HG03064 (cell line): ENCODE data around the gene NPHP4.

Experiments used
- ATAC-seq: cut with Tn5 transposase; IDR thresholded peaks from one replicate; pipeline ENCODE4 v1.9.1; 2021; ENCODE audit warnings: low read depth; ENCODE audit not compliant: unreplicated experiment

Gene NPHP4

GRCh38 chr1:5992814-5993555, 760 bp upstream of the NPHP4 start:
- ATAC-seq, result no peak

DNA sequence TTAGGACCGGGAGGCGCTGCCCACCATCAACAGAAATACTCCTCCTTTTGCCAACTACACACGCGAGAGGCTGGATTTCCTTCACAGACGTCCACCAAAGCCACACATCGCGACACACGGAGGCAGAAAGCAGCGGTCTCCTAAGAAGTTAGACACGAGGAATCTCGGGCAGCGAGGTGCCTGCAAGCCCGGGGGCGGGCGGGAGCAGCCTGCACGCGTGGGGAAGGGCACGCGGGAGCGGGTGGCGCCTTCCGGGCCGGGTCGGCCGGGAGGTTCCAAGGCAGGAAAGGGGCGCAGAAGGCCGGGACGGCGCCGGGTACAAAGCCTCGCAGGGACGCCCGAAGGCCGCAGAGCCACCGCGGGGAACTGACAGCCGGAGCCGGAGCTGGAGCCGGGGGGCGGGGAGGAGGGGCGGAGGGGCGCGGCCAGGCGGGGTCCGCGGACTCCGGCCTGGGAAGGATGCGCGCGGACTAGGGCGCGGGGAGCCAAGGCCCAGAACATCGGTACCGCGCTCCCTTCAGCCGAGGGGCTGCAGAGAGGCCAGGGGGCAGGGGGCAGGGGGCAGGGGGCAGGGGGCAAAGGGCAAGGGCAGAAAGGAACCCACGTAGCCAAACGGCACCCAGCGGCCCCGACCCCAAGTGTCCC, 722 bp downstream of the NPHP4 start:
- ATAC-seq, result peak; percentile 11

DNA sequence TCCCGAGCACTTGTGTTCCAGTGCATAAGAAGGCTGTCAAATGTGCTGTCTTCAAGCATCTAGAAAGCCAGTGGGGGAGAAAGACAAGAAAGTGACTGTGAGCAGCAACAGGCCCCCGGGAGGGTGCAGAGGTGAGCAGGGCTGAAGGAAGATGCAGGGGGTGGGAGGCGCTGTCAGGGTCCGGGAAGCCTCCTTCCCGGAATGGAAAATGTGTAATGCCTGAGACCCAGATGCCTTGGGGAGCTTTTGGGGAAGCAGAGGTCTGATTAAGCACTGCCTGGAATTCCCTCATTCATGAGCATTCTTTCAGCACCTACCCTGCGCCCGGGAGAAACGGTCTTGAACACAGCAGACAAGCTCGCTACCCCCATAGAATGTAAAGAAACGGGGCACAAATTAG, 1.3 kb downstream of the NPHP4 start:
- ATAC-seq, result no peak

DNA sequence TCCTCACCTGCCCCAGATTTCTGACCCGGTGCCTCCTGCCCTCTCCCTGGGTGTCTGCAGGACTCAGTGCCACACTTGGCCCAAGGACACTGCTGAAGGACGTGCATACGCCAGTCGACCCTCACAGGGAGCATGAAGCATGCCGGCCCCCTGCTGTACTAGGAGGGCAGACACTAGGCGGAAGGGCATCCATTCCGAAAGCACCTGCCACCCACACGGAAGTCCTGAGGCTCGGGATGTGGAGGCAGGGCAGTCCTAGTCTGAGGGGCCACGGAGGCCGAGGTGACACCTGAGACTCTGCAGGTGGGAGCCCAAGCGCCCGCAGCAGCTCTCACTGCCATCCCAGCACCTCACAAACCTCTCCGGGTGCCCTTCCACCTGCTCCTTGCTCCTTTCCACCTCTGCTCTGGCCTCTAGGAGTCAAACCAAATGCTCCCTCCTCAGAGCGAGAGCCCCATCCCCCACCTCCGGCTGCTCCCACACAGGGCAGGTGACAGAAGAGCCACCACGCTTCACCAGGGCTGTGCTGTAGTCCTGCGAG, 2.4 kb downstream of the NPHP4 start:
- no peak for ATAC-seq

DNA sequence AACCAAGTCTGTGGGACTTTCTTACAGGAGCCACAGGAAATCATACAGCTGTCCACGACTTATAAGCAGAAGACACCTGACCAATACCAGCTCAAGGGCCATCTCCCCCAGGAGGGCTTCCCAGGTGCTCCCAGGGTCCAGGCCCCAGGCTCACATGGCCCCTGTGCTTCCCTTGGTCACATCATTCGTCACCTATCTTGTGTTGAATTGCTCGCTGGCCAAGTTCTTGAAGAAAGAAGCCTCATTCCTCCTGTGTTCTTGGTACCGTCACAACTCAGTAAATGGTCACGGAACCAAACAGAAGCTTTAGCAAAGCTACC, 3.0 kb downstream of the NPHP4 start:
- ATAC-seq, result no peak

DNA sequence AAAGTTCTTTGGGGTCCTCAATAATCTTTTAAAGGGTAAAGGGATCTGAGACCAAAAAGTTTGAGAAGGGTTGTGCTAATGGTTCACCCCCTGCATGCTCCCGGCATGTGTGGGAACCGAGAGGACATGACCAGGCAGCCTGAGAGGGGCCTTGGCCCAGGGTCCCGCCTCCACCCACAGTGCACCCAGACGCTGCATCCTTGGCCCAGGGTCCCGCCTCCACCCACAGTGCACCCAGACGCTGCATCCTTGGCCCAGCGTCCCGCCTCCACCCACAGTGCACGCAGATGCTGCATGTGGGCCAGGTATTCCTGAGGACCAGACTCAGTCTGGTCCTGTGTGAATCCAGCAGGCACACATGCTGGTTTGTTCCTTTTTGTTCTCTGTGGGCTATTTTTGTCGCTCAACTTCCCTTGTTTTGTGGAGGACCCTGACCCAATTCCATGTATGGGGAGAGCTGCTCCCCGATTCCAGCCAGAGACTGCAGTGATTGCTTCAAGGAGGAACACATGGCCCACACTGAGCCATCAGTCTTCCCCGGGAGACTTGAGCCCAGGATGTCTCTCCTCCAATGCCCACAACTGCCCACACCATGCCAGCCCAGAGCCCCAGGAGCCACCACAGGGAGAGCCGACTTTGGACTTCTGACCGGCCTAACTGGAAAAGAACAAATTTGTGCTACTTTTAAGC, 3.5 kb downstream of the NPHP4 start:
- no peak for ATAC-seq

GRCh38 chr1:5986018-5986417, 6.2 kb downstream of the NPHP4 start:
- no peak for ATAC-seq

DNA sequence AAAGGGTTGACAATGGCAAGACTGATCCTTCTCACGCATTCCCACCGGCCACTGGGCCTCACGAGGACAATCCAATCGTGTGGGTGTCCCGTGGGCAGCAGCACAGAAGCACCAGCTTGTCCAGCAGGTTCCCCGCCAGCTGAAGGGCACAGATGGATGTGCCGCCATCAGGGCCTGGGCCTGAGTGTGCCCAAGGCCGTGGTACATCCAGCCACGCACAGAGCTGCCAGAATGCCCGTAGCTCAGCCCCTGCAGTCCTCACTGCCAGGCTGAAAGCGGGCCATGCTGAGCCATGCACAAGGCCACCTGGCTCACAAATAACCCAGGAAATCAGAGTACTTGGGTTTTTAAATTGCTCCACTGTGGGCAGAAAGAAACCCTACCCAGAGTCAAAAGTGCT, 7.0 kb downstream of the NPHP4 start:
- no peak for ATAC-seq

- ATAC-seq, result no peak
These were observed 8.7 kb downstream of the NPHP4 start for GRCh38 chr1:5983361-5984103.

GRCh38 chr1:5982868-5983267, 9.4 kb downstream of the NPHP4 start:
- ATAC-seq, result no peak

DNA sequence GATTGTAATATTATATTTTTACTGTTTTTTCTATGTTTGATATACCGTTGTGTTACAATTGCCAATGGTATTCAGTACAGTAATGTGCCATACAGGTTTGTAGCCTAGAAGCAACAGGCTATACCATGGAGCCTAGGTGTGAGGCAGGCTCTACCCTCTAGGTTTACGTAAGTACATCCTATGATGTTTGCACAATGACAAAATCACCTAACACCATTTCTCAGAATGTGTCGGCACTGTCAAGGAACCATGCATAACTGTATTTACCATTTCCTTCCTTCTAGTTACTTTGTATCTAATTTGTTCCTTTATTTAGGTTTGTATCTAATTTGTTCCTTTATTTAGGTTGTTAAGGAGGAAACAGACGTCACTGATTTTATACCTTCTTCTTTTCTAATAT, 9.9 kb downstream of the NPHP4 start:
- no peak for ATAC-seq

GRCh38 chr1:5981009-5981380, 11.2 kb downstream of the NPHP4 start:
- no peak for ATAC-seq

- no peak for ATAC-seq
These were observed 11.8 kb downstream of the NPHP4 start for GRCh38 chr1:5980314-5981008.

GRCh38 chr1:5979536-5980313, 12.5 kb downstream of the NPHP4 start:
- no peak for ATAC-seq

DNA sequence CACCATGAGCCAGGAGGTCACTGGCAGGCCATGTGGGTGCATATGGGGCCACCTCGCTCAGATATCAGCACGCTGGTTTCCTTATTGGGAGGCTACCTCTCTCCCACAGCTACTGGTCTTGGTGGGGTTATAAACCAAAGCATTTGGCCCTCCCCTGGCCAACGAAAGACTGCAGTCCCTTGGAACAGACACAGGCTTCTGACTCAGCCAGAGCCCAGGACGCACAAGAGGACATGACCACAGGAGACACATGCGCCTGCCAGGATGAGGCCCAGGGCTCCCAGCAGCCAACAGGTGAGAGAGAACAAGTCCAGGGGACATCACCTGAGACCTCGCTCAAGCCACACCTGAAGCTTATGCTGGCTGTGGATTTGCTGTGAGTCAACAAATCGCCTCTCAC, 13.8 kb downstream of the NPHP4 start:
- no peak for ATAC-seq

DNA sequence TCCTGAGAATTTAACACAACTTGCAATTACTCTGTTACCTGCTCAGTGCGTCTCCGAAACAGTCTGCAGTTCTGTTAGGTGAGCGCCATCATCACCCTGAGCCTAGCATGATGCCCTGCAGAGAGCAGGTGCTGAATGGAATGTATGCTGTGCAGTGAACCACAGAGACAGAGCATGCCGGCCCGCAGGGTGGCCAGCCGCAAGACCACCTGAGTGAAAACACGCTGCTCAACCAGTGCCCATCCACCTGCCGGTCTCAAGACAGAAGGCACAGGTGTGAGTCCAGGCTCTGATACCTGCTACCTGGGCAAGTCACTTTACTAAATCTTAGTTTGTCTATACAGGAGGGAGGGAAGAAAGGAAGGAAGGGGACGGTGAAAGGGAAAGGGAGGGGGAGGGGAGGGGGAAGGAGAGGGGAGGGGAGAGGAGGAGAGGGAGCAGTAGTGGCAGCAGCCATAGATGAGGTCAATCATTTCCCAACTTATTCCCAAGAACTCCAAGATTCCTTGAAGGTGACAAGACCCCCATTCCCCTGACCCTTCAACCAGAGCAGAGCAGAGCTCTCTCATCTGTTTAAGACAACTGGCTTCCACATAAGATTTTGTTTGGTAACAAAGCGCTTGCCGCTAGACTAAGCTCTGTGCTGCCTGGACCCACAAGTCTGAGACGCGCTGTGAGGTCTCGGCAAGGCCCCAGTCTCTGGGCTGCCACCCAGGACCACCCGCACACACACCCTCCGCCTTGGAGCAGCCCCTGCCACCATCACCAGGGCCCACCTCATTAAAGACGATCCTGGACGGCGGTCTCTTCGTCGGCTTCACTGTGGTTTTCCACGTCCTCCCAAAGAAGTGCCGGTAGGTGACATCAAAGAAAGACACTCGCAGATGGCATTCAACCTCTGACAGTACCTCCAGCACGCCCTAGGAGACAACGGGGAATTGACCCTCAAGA, 14.5 kb downstream of the NPHP4 start:
- ATAC-seq, result no peak

DNA sequence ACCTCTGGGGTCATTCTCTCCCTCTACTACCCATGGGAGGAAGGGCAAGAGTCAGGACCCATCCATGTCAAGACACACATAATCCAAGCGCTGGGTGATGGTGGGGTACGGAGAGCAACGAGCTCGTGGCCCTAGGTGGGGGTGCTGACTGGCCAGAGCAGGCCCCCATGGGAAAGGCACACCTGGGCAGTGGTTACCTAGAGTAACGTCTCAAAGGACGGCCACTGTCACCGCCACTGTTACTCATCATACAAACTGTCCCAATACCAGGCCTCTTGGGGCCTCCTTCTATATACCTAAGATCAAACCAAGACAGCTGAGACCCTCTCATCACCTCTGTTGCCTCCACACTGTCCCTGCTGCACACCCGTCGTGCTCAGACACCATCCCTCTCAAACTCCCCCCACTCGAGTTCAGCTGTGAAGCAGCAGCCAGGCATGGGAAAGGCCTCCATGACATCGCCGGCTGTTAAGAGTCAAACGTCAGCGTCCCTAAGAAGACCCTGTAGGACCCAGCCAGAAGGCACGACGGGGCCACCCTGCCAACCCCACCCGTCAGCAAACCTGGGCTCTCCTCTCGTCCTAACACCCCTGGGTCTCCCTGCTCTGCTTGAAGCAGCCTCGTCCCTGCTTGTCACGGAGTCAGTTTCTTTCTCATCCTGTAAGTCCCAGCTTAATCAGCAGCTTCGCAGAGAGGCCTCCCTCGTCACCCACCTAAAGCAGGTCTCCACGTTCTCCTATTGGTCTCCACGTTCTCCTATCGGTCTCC, 15.3 kb downstream of the NPHP4 start:
- ATAC-seq, result no peak

- ATAC-seq, result no peak
These were observed 16.0 kb downstream of the NPHP4 start for GRCh38 chr1:5976231-5976630.
